Endothelial cell of umbilical vein (primary cell): Measurements from ENCODE around the gene SEMA3A. TPM values are rescaled to one million over a fixed set of nuclear protein-coding genes. Genes with fewer than 3 reads are reported as not detected.

Experiments
- BruUV-seq: library from RNA; stranded (reverse); fragments of 400-500 nt; replicated peaks from 2 replicates; lab custom pipeline; 2021; lab: Mats Ljungman, UMichigan
- CTCF ChIA-PET: fragments of 300-600, 350-600 bp; sonication (Branson Sonifier 250); formaldehyde crosslinking; loops from one replicate; lab custom pipeline; 2021; ENCODE audit warnings: antibody characterized with exemption, inconsistent platforms; lab: Charles Lee
- POLR2A ChIA-PET: fragments of 300-600, 350-600 bp; sonication (Branson Sonifier 250); formaldehyde crosslinking; loops from one replicate; lab custom pipeline; 2021; ENCODE audit warnings: antibody characterized with exemption, inconsistent platforms; lab: Charles Lee
- DNase-seq: peaks from one replicate; pipeline ENCODE4 v3.0.0-alpha.2; 2011; ENCODE audit warnings: low read depth, low spot score
- FAIRE-seq: peaks from 2 replicates; lab custom pipeline; 2011; peaks lifted over from hg19 to GRCh38; lab: Jason Lieb, UNC
- H2AFZ ChIP-seq: 2 replicates; pipeline ENCODE4 v1.6.0; 2012; ENCODE audit warnings: low read depth, low read length, control low read depth, inconsistent platforms
- H3K27ac ChIP-seq: 2 replicates; pipeline ENCODE4 v1.5.1; 2011; ENCODE audit warnings: low read depth, mild to moderate bottlenecking, control low read depth, low read length, moderate library complexity; ENCODE audit not compliant: insufficient read depth
- H3K27me3 ChIP-seq, 2 experiments: 2 replicates each; pipeline versions ENCODE4 v1.6.0 to v1.6.1; 2011; ENCODE audit warnings: low read length in 2 of 2, mixed read lengths in 1 of 2; ENCODE audit not compliant: control insufficient read depth in 2 of 2, insufficient read depth in 2 of 2
- H3K36me3 ChIP-seq, 2 experiments: 2 replicates in 1 of 2; 3 replicates in 1 of 2; pipeline ENCODE4 v1.5.1; 2011; ENCODE audit warnings: low read length in 2 of 2, mild to moderate bottlenecking in 1 of 2, moderate library complexity in 1 of 2; ENCODE audit not compliant: control insufficient read depth in 2 of 2, insufficient read depth in 2 of 2; ENCODE audit errors: extremely low read depth in 1 of 2
- H3K4me1 ChIP-seq: 3 replicates; pipeline ENCODE4 v1.5.1; 2011; ENCODE audit warnings: mild to moderate bottlenecking, low read length; ENCODE audit not compliant: control insufficient read depth, insufficient read depth; ENCODE audit errors: extremely low read depth
- H3K4me2 ChIP-seq: 2 replicates; pipeline ENCODE4 v1.6.1; 2011; ENCODE audit warnings: low read length, control low read depth, mixed read lengths; ENCODE audit not compliant: insufficient read depth
- H3K4me3 ChIP-seq, 3 experiments: fragments of 200-600 bp in 1 of 3; sonication (generic), shearing (Covaris generic) in 1 of 3; replicated peaks in 1 of 3; 2 replicates each; pipeline ENCODE4 v1.5.1; 2011 to 2016; ENCODE audit warnings: control low read depth in 3 of 3, low read length in 3 of 3, mild to moderate bottlenecking in 2 of 3, inconsistent platforms in 1 of 3, low read depth in 1 of 3, moderate library complexity in 1 of 3; ENCODE audit not compliant: insufficient read depth in 1 of 3
- H3K79me2 ChIP-seq: 2 replicates; pipeline ENCODE4 v1.6.0; 2012; ENCODE audit warnings: low read length, inconsistent platforms; ENCODE audit not compliant: control insufficient read depth, insufficient read depth
- H3K9ac ChIP-seq: replicated peaks from 2 replicates; pipeline ENCODE3; 2011; ENCODE audit warnings: low read length, control low read depth; ENCODE audit not compliant: insufficient read depth; ENCODE audit errors: extremely low read depth
- H3K9me1 ChIP-seq: replicated peaks from 3 replicates; pipeline ENCODE4 v1.6.0; 2011; ENCODE audit warnings: mild to moderate bottlenecking, low read length; ENCODE audit not compliant: control insufficient read depth, insufficient read depth; ENCODE audit errors: extremely low read depth
- H3K9me3 ChIP-seq: replicated peaks from 2 replicates; pipeline ENCODE4 v1.5.1; 2012; ENCODE audit warnings: low read length, inconsistent platforms; ENCODE audit not compliant: control insufficient read depth, insufficient read depth
- H4K20me1 ChIP-seq: replicated peaks from 2 replicates; pipeline ENCODE3; 2011; ENCODE audit warnings: mild to moderate bottlenecking, low read length; ENCODE audit not compliant: control insufficient read depth, insufficient read depth; ENCODE audit errors: extremely low read depth
- EZH2 ChIP-seq: IDR thresholded peaks from 2 replicates; pipeline ENCODE4 v1.6.1; 2012; ENCODE audit warnings: borderline replicate concordance, low read depth, mild to moderate bottlenecking, moderate library complexity, low read length, inconsistent platforms; ENCODE audit not compliant: severe bottlenecking
- FOS ChIP-seq: IDR thresholded peaks from 2 replicates; pipeline ENCODE4 v1.6.1; 2011; ENCODE audit warnings: mild to moderate bottlenecking, low read length, moderate library complexity, borderline replicate concordance; ENCODE audit not compliant: insufficient read depth
- GATA2 ChIP-seq: IDR thresholded peaks from 2 replicates; pipeline ENCODE4 v1.7.0; 2011; ENCODE audit warnings: low read depth, mild to moderate bottlenecking, moderate library complexity, mixed read lengths, low read length; ENCODE audit not compliant: insufficient read length, insufficient read depth
- JUN ChIP-seq: IDR thresholded peaks from 2 replicates; pipeline ENCODE4 v1.6.1; 2011; ENCODE audit warnings: borderline replicate concordance, low read depth; ENCODE audit not compliant: insufficient read length, insufficient read depth
- MYC ChIP-seq: IDR thresholded peaks from one replicate; pipeline ENCODE4 v1.6.1; 2011; ENCODE audit warnings: mild to moderate bottlenecking, low read depth, low read length
- POLR2A ChIP-seq: IDR thresholded peaks from 2 replicates; pipeline ENCODE4 v1.6.1; 2012; ENCODE audit warnings: low read depth, mild to moderate bottlenecking, control low read depth, low read length
- POLR2AphosphoS5 ChIP-seq: IDR thresholded peaks from 2 replicates; pipeline ENCODE4 v1.6.1; 2012; ENCODE audit warnings: low read depth, mild to moderate bottlenecking, control low read depth, low read length, moderate library complexity; ENCODE audit not compliant: insufficient read depth
- dilution Hi-C: fragments of 300-500 bp; cut with MboI; formaldehyde crosslinking; loops from one replicate; pipeline ENCODE4 v1.15.0; 2019; ENCODE audit warnings: low sequenced_read_pairs; ENCODE audit not compliant: extremely low pct_ligation_motif_present
- intact Hi-C: fragments of 100-400 bp; cut with micrococcal nuclease; formaldehyde crosslinking; loops from one replicate; pipeline ENCODE4 v1.10.0; 2022
- polyA plus RNA-seq, 4 experiments: library from polyadenylated mRNA; depleted of rRNA in 3 of 4; stranded (reverse) in 3 of 4; unstranded in 1 of 4; fragments of >200 nt; gene quantifications; 2 replicates each; pipeline versions ENCODE4 v1.2.1 to v1.2.3, GENCODE V29; 2011 to 2012; ENCODE audit warnings: missing spikeins in 1 of 4
- total RNA-seq: library from RNA; stranded (reverse); gene quantifications from 2 replicates; pipeline ENCODE4 v1.2.3, GENCODE V29; 2021
- TF ChIP-seq, protein P1 (sequence below), 2 donors: IDR thresholded peaks; 1 replicate in 1 of 2; 2 replicates in 1 of 2; pipeline ENCODE4 v1.5.1; 2011; ENCODE audit warnings: low read length in 2 of 2, mild to moderate bottlenecking in 2 of 2, moderate library complexity in 2 of 2, control low read depth in 1 of 2, inconsistent platforms in 1 of 2, low read depth in 1 of 2; ENCODE audit not compliant: insufficient read depth in 1 of 2; ENCODE audit errors: extremely low read depth in 1 of 2
- TF ChIP-seq, protein P2 (sequence below): IDR thresholded peaks from 2 replicates; pipeline ENCODE4 v1.6.1; 2011; ENCODE audit not compliant: insufficient read depth, insufficient read length

Gene SEMA3A
- total and polyA plus RNA-seq, 2 donors (not counting 3 experiments of a cell fraction or from before 2014, with no cell fraction given), result 0.68 to 1.2 TPM

DNA sequence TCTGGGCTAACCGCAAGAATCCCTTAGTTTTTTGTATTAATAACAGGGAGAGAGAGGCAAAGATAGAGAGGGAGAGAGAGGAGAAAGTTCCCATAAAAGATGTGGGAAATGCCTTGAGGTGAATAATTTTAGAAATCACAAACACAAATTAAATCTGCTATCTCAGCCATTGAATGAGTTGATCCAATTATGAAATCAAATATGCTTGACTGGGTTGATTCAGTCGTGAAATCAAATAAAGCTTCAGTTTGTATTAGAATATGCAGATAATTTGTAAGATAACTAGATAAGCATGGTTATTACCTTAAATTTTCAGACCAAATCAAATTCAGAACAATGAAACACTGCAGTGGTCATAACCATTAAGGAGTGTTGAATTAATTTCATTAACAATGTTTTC, 68.9 kb downstream of the SEMA3A start:
- BruUV-seq, result no TSS peak
- ChIA-PET CTCF (no interaction called here), POLR2A (no interaction called here)
- FAIRE-seq (no peak), DNase-seq (no peak)
- H3K9me3 ChIP-seq, result no peaks in the 10 kb centered on the region
- intact Hi-C loops, result loop anchor here (2.0 to 10.0 kb wide), 2 partner anchors 13 to 899 kb away; no protein-coding TSS in a partner anchor
- no peaks in the 10 kb centered on the region for H4K20me1 ChIP-seq
- H3K4me3 ChIP-seq, result no peak overlapping the region
- no peaks in the 10 kb centered on the region for H3K79me2 ChIP-seq
- dilution Hi-C loops, result no loop called here
- TF ChIP-seq JUN, result no peak
- TF ChIP-seq POLR2A, result no peak
- TF ChIP-seq, protein P1, sequence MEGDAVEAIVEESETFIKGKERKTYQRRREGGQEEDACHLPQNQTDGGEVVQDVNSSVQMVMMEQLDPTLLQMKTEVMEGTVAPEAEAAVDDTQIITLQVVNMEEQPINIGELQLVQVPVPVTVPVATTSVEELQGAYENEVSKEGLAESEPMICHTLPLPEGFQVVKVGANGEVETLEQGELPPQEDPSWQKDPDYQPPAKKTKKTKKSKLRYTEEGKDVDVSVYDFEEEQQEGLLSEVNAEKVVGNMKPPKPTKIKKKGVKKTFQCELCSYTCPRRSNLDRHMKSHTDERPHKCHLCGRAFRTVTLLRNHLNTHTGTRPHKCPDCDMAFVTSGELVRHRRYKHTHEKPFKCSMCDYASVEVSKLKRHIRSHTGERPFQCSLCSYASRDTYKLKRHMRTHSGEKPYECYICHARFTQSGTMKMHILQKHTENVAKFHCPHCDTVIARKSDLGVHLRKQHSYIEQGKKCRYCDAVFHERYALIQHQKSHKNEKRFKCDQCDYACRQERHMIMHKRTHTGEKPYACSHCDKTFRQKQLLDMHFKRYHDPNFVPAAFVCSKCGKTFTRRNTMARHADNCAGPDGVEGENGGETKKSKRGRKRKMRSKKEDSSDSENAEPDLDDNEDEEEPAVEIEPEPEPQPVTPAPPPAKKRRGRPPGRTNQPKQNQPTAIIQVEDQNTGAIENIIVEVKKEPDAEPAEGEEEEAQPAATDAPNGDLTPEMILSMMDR (IDR thresholded peaks at IDR 0.05; ENCODE audit: extremely low read depth in 1 of 2, insufficient read depth in 1 of 2, low read depth in 1 of 2, low read length in 2 of 2), result no peak
- TF ChIP-seq, protein P2, sequence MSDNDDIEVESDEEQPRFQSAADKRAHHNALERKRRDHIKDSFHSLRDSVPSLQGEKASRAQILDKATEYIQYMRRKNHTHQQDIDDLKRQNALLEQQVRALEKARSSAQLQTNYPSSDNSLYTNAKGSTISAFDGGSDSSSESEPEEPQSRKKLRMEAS, result no peak
- TF ChIP-seq GATA2, result no peak
- no peak for TF ChIP-seq FOS
- no peak for TF ChIP-seq EZH2
- no peak for TF ChIP-seq MYC
- TF ChIP-seq POLR2AphosphoS5, result no peak
- no peak overlapping the region for H3K27ac ChIP-seq
- no peak overlapping the region for H2AFZ ChIP-seq
- peaks cover 11% of the 10 kb centered on the region for H3K4me1 ChIP-seq
- no peaks in the 10 kb centered on the region for H3K36me3 ChIP-seq
- H3K9ac ChIP-seq, result no peak overlapping the region
- no peak overlapping the region for H3K4me2 ChIP-seq
- no peaks in the 10 kb centered on the region for H3K9me1 ChIP-seq
- H3K27me3 ChIP-seq, result no peaks in the 10 kb centered on the region
